H1 (cell line): Measurements from ENCODE around the gene LARP4B. TPM values are rescaled to one million over a fixed set of nuclear protein-coding genes. Genes with fewer than 3 reads are reported as not detected.

Source experiments
- CTCF ChIA-PET: fragments of 300-600 bp; sonication (Branson Sonifier 250); formaldehyde crosslinking; loops from one replicate; lab custom pipeline; 2021; ENCODE audit not compliant: partially characterized antibody; lab: Charles Lee
- POLR2A ChIA-PET: fragments of 300-600 bp; sonication (Branson Sonifier 250); formaldehyde crosslinking; loops from one replicate; lab custom pipeline; 2021; ENCODE audit warnings: inconsistent platforms; ENCODE audit not compliant: partially characterized antibody; lab: Charles Lee
- DNase-seq, 2 experiments: peaks; one replicate each; pipeline versions ENCODE4 v3.0.0 to v3.0.0-alpha.2; 2010 to 2022; ENCODE audit warnings: low spot score in 2 of 2, low read depth in 1 of 2, mixed read lengths in 1 of 2
- FAIRE-seq: peaks from 2 replicates; lab custom pipeline; 2011; peaks lifted over from hg19 to GRCh38; lab: Jason Lieb, UNC
- H2AFZ ChIP-seq: 2 replicates; pipeline ENCODE4 v1.8.1; 2012; ENCODE audit warnings: low read length, inconsistent platforms
- H2AK5ac ChIP-seq: 2 replicates; pipeline ENCODE4 v1.6.1; 2013; ENCODE audit warnings: low read depth, low read length
- H2BK120ac ChIP-seq: replicated peaks from 2 replicates; pipeline ENCODE3; 2013; ENCODE audit warnings: low read depth, low read length, inconsistent platforms
- H2BK12ac ChIP-seq: 2 replicates; pipeline ENCODE4 v1.6.1; 2013; ENCODE audit warnings: low read depth, low read length
- H2BK15ac ChIP-seq: 2 replicates; pipeline ENCODE4 v1.6.1; 2013; ENCODE audit warnings: low read length
- H2BK20ac ChIP-seq: 2 replicates; pipeline ENCODE4 v1.6.1; 2013; ENCODE audit warnings: low read length
- H2BK5ac ChIP-seq: 2 replicates; pipeline ENCODE4 v1.6.1; 2013; ENCODE audit warnings: low read depth, low read length
- H3K14ac ChIP-seq: 2 replicates; pipeline ENCODE4 v1.6.1; 2013; ENCODE audit warnings: inconsistent platforms; ENCODE audit not compliant: insufficient read length
- H3K18ac ChIP-seq: 2 replicates; pipeline ENCODE4 v1.6.1; 2013; ENCODE audit warnings: low read length; ENCODE audit errors: extremely low read depth
- H3K23ac ChIP-seq: 2 replicates; pipeline ENCODE4 v1.6.1; 2013; ENCODE audit warnings: inconsistent platforms; ENCODE audit not compliant: insufficient read length
- H3K23me2 ChIP-seq: 2 replicates; pipeline ENCODE4 v1.6.1; 2013; ENCODE audit warnings: low read depth, low read length
- H3K27ac ChIP-seq: 2 replicates; pipeline ENCODE4 v1.6.1; 2011; ENCODE audit warnings: low read depth, low read length, inconsistent platforms
- H3K27me3 ChIP-seq, 4 experiments: replicated peaks in 1 of 4; 1 replicate in 1 of 4; 2 replicates in 3 of 4; pipeline versions ENCODE4 v1.6.1 to v1.8.1; 2011 to 2013; ENCODE audit warnings: low read length in 3 of 4, mild to moderate bottlenecking in 3 of 4, inconsistent platforms in 2 of 4, mixed read lengths in 2 of 4, moderate library complexity in 1 of 4; ENCODE audit not compliant: control insufficient read depth in 3 of 4, insufficient read depth in 3 of 4; ENCODE audit errors: extremely low read depth in 1 of 4
- H3K36me3 ChIP-seq, 4 experiments: 2 replicates each; pipeline versions ENCODE4 v1.6.1 to v1.8.1; 2011 to 2013; ENCODE audit warnings: mild to moderate bottlenecking in 4 of 4, low read length in 3 of 4, moderate library complexity in 2 of 4, control low read depth in 1 of 4, inconsistent platforms in 1 of 4; ENCODE audit not compliant: insufficient read depth in 4 of 4, control insufficient read depth in 2 of 4
- H3K4ac ChIP-seq: replicated peaks from 2 replicates; pipeline ENCODE3; 2013; ENCODE audit warnings: low read length, low read depth, mixed read lengths, inconsistent platforms; ENCODE audit not compliant: insufficient read length
- H3K4me1 ChIP-seq, 4 experiments: replicated peaks in 1 of 4; 1 replicate in 1 of 4; 2 replicates in 3 of 4; pipeline versions ENCODE4 v1.6.1 to v1.8.1; 2011 to 2013; ENCODE audit warnings: low read length in 3 of 4, inconsistent platforms in 2 of 4, mixed read lengths in 1 of 4; ENCODE audit not compliant: insufficient read depth in 4 of 4, control insufficient read depth in 3 of 4
- H3K4me2 ChIP-seq, 2 experiments: 2 replicates each; pipeline versions ENCODE4 v1.6.1 to v1.8.1; 2011 to 2013; ENCODE audit warnings: low read depth in 2 of 2, low read length in 2 of 2, control low read depth in 1 of 2, inconsistent platforms in 1 of 2, mild to moderate bottlenecking in 1 of 2; ENCODE audit not compliant: insufficient read depth in 1 of 2
- H3K4me3 ChIP-seq, 4 experiments: fragments of 200-600, 300-600 bp in 1 of 4; sonication (generic), shearing (Covaris generic), sonication (Bioruptor Twin) in 1 of 4; 2 replicates each; pipeline versions ENCODE4 v1.5.1 to v1.8.1; 2011 to 2016; ENCODE audit warnings: low read length in 4 of 4, low read depth in 3 of 4, control low read depth in 2 of 4, inconsistent platforms in 2 of 4, mild to moderate bottlenecking in 2 of 4, mixed read lengths in 1 of 4, moderate library complexity in 1 of 4; ENCODE audit not compliant: insufficient read depth in 2 of 4; ENCODE audit errors: extremely low read depth in 1 of 4
- H3K56ac ChIP-seq: replicated peaks from 2 replicates; pipeline ENCODE3; 2013; ENCODE audit warnings: low read depth, mild to moderate bottlenecking, mixed read lengths, low read length, inconsistent platforms; ENCODE audit not compliant: insufficient read length
- H3K79me1 ChIP-seq: 2 replicates; pipeline ENCODE4 v1.6.1; 2013; ENCODE audit warnings: low read depth, low read length, control low read depth
- H3K79me2 ChIP-seq, 2 experiments: 2 replicates each; pipeline versions ENCODE4 v1.6.1 to v1.8.1; 2012 to 2013; ENCODE audit warnings: low read length in 2 of 2, mild to moderate bottlenecking in 2 of 2, inconsistent platforms in 1 of 2; ENCODE audit not compliant: insufficient read depth in 2 of 2, control insufficient read depth in 1 of 2
- H3K9ac ChIP-seq, 4 experiments: replicated peaks in 1 of 4; 1 replicate in 1 of 4; 2 replicates in 3 of 4; pipeline versions ENCODE4 v1.6.1 to v1.8.1; 2011 to 2013; ENCODE audit warnings: low read depth in 3 of 4, low read length in 3 of 4, control low read depth in 2 of 4, mild to moderate bottlenecking in 2 of 4, moderate library complexity in 2 of 4, inconsistent platforms in 1 of 4; ENCODE audit errors: extremely low read depth in 1 of 4
- H3K9me3 ChIP-seq, 2 experiments: 2 replicates each; pipeline versions ENCODE4 v1.6.1 to v1.8.1; 2012 to 2013; ENCODE audit warnings: mild to moderate bottlenecking in 2 of 2, moderate library complexity in 2 of 2, control low read depth in 1 of 2, inconsistent platforms in 1 of 2, low read depth in 1 of 2, low read length in 1 of 2, mixed read lengths in 1 of 2; ENCODE audit not compliant: insufficient read depth in 2 of 2
- H4K20me1 ChIP-seq, 2 experiments: replicated peaks in 1 of 2; 2 replicates each; pipeline versions ENCODE3 to v1.8.1; 2011 to 2013; ENCODE audit warnings: inconsistent platforms in 2 of 2, low read length in 2 of 2, mild to moderate bottlenecking in 1 of 2; ENCODE audit not compliant: insufficient read depth in 2 of 2, control insufficient read depth in 1 of 2
- H4K5ac ChIP-seq: 2 replicates; pipeline ENCODE4 v1.6.1; 2013; ENCODE audit warnings: low read length, low read depth, mixed read lengths, inconsistent platforms; ENCODE audit not compliant: insufficient read length
- H4K8ac ChIP-seq: 2 replicates; pipeline ENCODE4 v1.8.0; 2013; ENCODE audit warnings: mild to moderate bottlenecking, moderate library complexity, low read length, inconsistent platforms; ENCODE audit not compliant: insufficient read depth; ENCODE audit errors: extremely low read depth
- H4K91ac ChIP-seq: replicated peaks from 2 replicates; pipeline ENCODE3; 2013; ENCODE audit warnings: low read length, mixed read lengths, inconsistent platforms; ENCODE audit not compliant: insufficient read length
- CEBPB ChIP-seq: IDR thresholded peaks from 2 replicates; pipeline ENCODE4 v1.6.1; 2012; ENCODE audit warnings: low read depth, low read length
- CREB1 ChIP-seq: IDR thresholded peaks from 2 replicates; pipeline ENCODE4 v1.6.1; 2012; ENCODE audit warnings: inconsistent platforms
- E2F6 ChIP-seq: IDR thresholded peaks from 2 replicates; pipeline ENCODE4 v1.6.1; 2012; ENCODE audit warnings: inconsistent platforms
- POLR2AphosphoS5 ChIP-seq: IDR thresholded peaks from 2 replicates; pipeline ENCODE4 v1.6.1; 2011; ENCODE audit warnings: low read depth, low read length
- RBBP5 ChIP-seq: IDR thresholded peaks from 2 replicates; pipeline ENCODE4 v1.7.1; 2012; ENCODE audit warnings: low read depth, mild to moderate bottlenecking, inconsistent platforms, low read length, moderate library complexity, borderline replicate concordance
- RXRA ChIP-seq: IDR thresholded peaks from 2 replicates; pipeline ENCODE4 v1.6.1; 2011; ENCODE audit warnings: low read depth, mild to moderate bottlenecking, low read length, moderate library complexity; ENCODE audit not compliant: insufficient read depth
- SP2 ChIP-seq: IDR thresholded peaks from 2 replicates; pipeline ENCODE4 v1.6.1; 2012; ENCODE audit warnings: mild to moderate bottlenecking, low read length, inconsistent platforms
- TAF1 ChIP-seq: IDR thresholded peaks from 2 replicates; pipeline ENCODE4 v1.6.1; 2011; ENCODE audit warnings: mild to moderate bottlenecking, low read depth, low read length
- YY1 ChIP-seq: IDR thresholded peaks from 2 replicates; pipeline ENCODE4 v1.6.1; 2011; ENCODE audit warnings: low read depth, mild to moderate bottlenecking, low read length
- WGBS, 2 experiments: shearing (Covaris generic) in 1 of 2; methylation state at CpG; one replicate each; pipeline versions ENCODE4 v1.1.6 to v1.1.7; 2013 to 2015; ENCODE audit warnings: low lambda C conversion rate in 2 of 2, mixed read lengths in 2 of 2, inconsistent platforms in 1 of 2, low coverage in 1 of 2, missing lambda C conversion rate in 1 of 2; ENCODE audit not compliant: insufficient replicate concordance in 2 of 2, insufficient coverage in 1 of 2, insufficient read length in 1 of 2; ENCODE audit errors: extremely low coverage in 1 of 2, missing lambda C conversion rate in 1 of 2; 5-methylcytosine and 5-hydroxymethylcytosine counted together
- polyA plus RNA-seq, 7 experiments: library from polyadenylated mRNA; depleted of rRNA in 3 of 7; stranded (reverse) in 5 of 7; unstranded in 2 of 7; fragments of >200 nt in 5 of 7; fragments of 200-250 nt in 2 of 7; gene quantifications; 1 replicate in 5 of 7; 2 replicates in 1 of 7; 4 replicates in 1 of 7; pipeline versions ENCODE4 v1.2.1 to v1.2.3, GENCODE V29; 2011 to 2013; ENCODE audit warnings: missing spikeins in 2 of 7, mixed read lengths in 2 of 7
- total RNA-seq: library from RNA; stranded (reverse); fragmentation: NEBNext Ultra II Directional; extraction: Animal tissue kit (Norgen Biotek cat#: 25700); gene quantifications from 2 replicates; pipeline ENCODE4 v1.2.1, GENCODE V29; 2021

The LARP4B gene
- total and polyA plus RNA-seq, 2 of the 8 experiments (the other 6 are each of a cell fraction or from before 2014, with no cell fraction given) = 20.1 to 78.6 TPM

GRCh38 chr10:804787-805619 lies 126.5 kb downstream of the LARP4B start:
- Histone ChIP-seq H4K8ac (no peak overlapping the region), H3K14ac (no peak overlapping the region), H3K79me1 (no peaks in the 10 kb centered on the region), H2BK15ac (no peak overlapping the region), H2BK12ac (no peak overlapping the region), H4K91ac (no peak overlapping the region), H4K20me1 (peaks cover 0 to 10% of the 10 kb centered on the region in 2 experiments), H3K18ac (no peak overlapping the region), H3K36me3 (peaks cover 4 to 28% (median 12%) of the 10 kb centered on the region in 4 experiments; a peak in 5 of 8 replicates), H3K27ac (no peak overlapping the region), H2BK20ac (no peak overlapping the region), H3K27me3 (no peaks in the 10 kb centered on the region), H3K56ac (no peak overlapping the region), H3K9ac (no peak overlapping the region), H3K4me2 (no peak overlapping the region), H3K4me1 (peaks cover 0 to 6% (median 0%) of the 10 kb centered on the region in 4 experiments; a peak in 1 of 7 replicates), H3K23me2 (no peaks in the 10 kb centered on the region), H2AFZ (no peak overlapping the region), H3K23ac (no peak overlapping the region), H3K9me3 (no peaks in the 10 kb centered on the region), H4K5ac (no peak overlapping the region), H2BK120ac (no peak overlapping the region), H3K4ac (no peak overlapping the region), H2BK5ac (no peak overlapping the region; the same call in 1 of the 2 replicates), H3K79me2 (no peaks in the 10 kb centered on the region), H2AK5ac (no peak overlapping the region), H3K4me3 (no peak overlapping the region)
- FAIRE-seq (no peak), DNase-seq (no peak)
- 95% methylated on average over 27 of the region's 53 CpGs; no CpG with 5 or more reads in 1 of the 2 experiments for WGBS, 2 experiments
- POLR2A ChIA-PET = interaction anchor here (0.7 to 1.2 kb wide), 2 partner anchors 19 to 228 kb away, joined by 3 read pairs; no protein-coding TSS in a partner anchor
- CTCF ChIA-PET = interaction anchor here (0.9 to 2.1 kb wide), 4 partner anchors 11 to 19 kb away, joined by 3 to 10 read pairs (median 5); no protein-coding TSS in a partner anchor
- no peak for TF ChIP-seq RBBP5
- TF ChIP-seq E2F6 = peak; percentile 23; the same call in 1 of the 2 replicates
- TF ChIP-seq CREB1 = no peak
- no peak for TF ChIP-seq TAF1
- no peak for TF ChIP-seq YY1
- TF ChIP-seq POLR2AphosphoS5 = peak; percentile 44; the same call in 1 of the 2 replicates
- no peak for TF ChIP-seq RXRA
- no peak for TF ChIP-seq SP2
- no peak for TF ChIP-seq CEBPB
